Gastroesophageal sphincter (tissue), 4 donors: ENCODE measurements around the gene XRCC1. TPM values are rescaled to one million over a fixed set of nuclear protein-coding genes. Genes with fewer than 3 reads are reported as not detected.

Experiments used
- ATAC-seq: fragments of 150-250 bp; one replicate; pipeline ENCODE4 v1.9.1; 2016; ENCODE audit warnings: mild to moderate bottlenecking, moderate library complexity
- H3K27ac ChIP-seq, 4 donors: fragments of 200-600 bp; sonication (generic) in 3 of 4; 1 replicate in 3 of 4; 2 replicates in 1 of 4; pipeline ENCODE4 v1.5.1; 2016 to 2019
- H3K27me3 ChIP-seq: fragments of 200-600 bp; sonication (generic); one replicate; pipeline ENCODE4 v1.5.1; 2019
- H3K36me3 ChIP-seq, 2 donors: fragments of 200-600 bp; sonication (generic); one replicate each; pipeline ENCODE4 v1.5.1; 2019; ENCODE audit warnings: control low read depth in 1 of 2
- H3K4me1 ChIP-seq, 3 donors: fragments of 200-600 bp; sonication (generic); 1 replicate in 2 of 3; 2 replicates in 1 of 3; pipeline ENCODE4 v1.5.1; 2016 to 2019; ENCODE audit warnings: control low read depth in 2 of 3
- H3K4me3 ChIP-seq, 2 donors: fragments of 200-600 bp; sonication (generic); one replicate each; pipeline ENCODE4 v1.5.1; 2019; ENCODE audit warnings: mild to moderate bottlenecking in 1 of 2, moderate library complexity in 1 of 2
- H3K9me3 ChIP-seq, 3 donors: fragments of 200-600 bp; sonication (generic); one replicate each; pipeline ENCODE4 v1.5.1; 2017 to 2019; ENCODE audit warnings: control low read depth in 2 of 3
- EP300 ChIP-seq: sonication (generic); formaldehyde crosslinking; IDR thresholded peaks from one replicate; pipeline ENCODE4 v1.6.1; 2017; ENCODE audit warnings: antibody characterized with exemption, mild to moderate bottlenecking
- POLR2A ChIP-seq, 2 donors: fragments of 450-650 bp; IDR thresholded peaks; one replicate each; pipeline ENCODE4 v1.6.1; 2017; ENCODE audit warnings: antibody characterized with exemption in 2 of 2, mild to moderate bottlenecking in 2 of 2, moderate library complexity in 1 of 2
- POLR2AphosphoS5 ChIP-seq: sonication (generic); formaldehyde crosslinking; IDR thresholded peaks from one replicate; pipeline ENCODE4 v1.6.1; 2017; ENCODE audit warnings: antibody characterized with exemption
- WGBS, 2 donors: methylation state at CpG; one replicate each; pipeline ENCODE4 v1.1.5; 2018; ENCODE audit warnings: low coverage in 1 of 2; 5-methylcytosine and 5-hydroxymethylcytosine counted together
- total RNA-seq, 4 donors: library from RNA; depleted of rRNA; stranded (reverse); fragments of >200 nt; gene quantifications; one replicate each; pipeline ENCODE4 v1.1.0, GENCODE V29; 2016
- TF ChIP-seq, protein P1 (sequence below), 4 experiments: fragments of 200-600 bp in 2 of 4; fragments of 450-650 bp in 2 of 4; sonication (generic) in 1 of 4; IDR thresholded peaks; one replicate each; pipeline ENCODE4 v1.5.1; 2017 to 2019; ENCODE audit warnings: antibody characterized with exemption in 4 of 4, mild to moderate bottlenecking in 2 of 4, moderate library complexity in 2 of 4

The XRCC1 gene, protein sequence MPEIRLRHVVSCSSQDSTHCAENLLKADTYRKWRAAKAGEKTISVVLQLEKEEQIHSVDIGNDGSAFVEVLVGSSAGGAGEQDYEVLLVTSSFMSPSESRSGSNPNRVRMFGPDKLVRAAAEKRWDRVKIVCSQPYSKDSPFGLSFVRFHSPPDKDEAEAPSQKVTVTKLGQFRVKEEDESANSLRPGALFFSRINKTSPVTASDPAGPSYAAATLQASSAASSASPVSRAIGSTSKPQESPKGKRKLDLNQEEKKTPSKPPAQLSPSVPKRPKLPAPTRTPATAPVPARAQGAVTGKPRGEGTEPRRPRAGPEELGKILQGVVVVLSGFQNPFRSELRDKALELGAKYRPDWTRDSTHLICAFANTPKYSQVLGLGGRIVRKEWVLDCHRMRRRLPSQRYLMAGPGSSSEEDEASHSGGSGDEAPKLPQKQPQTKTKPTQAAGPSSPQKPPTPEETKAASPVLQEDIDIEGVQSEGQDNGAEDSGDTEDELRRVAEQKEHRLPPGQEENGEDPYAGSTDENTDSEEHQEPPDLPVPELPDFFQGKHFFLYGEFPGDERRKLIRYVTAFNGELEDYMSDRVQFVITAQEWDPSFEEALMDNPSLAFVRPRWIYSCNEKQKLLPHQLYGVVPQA
- 10 to 100 TPM; 17.9 to 31.0 (median 22.6) TPM for total RNA-seq

DNA sequence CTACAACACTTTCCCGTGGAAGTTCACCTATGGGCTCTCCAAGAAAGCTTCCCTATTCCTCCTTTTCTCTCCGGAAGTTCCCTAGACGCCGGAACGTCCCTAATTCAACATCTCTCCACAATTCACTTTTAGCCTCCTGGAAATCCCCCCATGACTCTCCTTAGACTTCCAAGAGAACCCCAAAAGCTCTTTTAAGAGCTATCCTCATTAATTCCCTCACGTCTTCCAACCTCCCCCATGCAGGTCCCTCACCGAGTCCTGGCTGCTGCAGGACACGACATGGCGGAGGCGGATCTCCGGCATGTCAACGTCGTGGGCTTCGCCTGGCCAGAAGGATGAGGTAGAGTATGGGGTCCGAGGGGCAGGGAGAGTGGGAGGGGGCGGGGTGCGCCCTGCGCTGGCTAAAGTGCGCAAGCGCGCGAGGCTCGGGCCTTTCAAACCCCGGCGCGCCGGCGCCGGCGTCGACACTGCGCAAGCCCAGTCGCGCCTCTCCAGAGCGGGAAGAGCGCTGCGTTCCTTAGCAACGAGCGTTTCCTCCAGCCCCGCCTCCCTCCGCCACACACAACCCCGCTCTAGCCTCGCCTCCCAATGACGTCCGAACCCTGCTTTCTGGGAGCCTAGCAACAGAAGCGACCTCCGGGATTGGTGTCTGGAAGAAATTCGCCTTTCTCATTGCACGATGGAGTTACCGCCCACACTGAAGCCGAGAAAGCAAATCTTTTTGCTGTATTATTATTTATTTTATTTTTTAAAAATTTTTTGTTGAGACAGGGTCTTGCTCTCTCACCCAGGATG lies at the start of gene XRCC1, which contains the start of gene PINLYP:
XRCC1 (minus strand) TSS at position 372 of the 795 bp plus-strand sequence; CDS start at position 303, 69 bp downstream.
PINLYP (plus strand) TSS at position 646 of the 795 bp plus-strand sequence. CDS start 1,391 bp downstream, outside the sequence.
- Histone ChIP-seq H3K4me1 (peaks cover 0 to 45% (median 4%) of the 10 kb centered on the region in 3 donors), H3K9me3 (no peaks in the 10 kb centered on the region), H3K27ac (peak within 1 kb of the TSS; percentile 86 to 95 (median 88)), H3K4me3 (peak within 1 kb of the TSS; percentile 83 to 99), H3K27me3 (no peaks in the 10 kb centered on the region), H3K36me3 (peaks cover 0 to 31% of the 10 kb centered on the region in 2 donors)
- WGBS, 2 donors, result 0% methylated on average over 10 to 13 of the region's 51 CpGs
- no peak for TF ChIP-seq EP300
- TF ChIP-seq, protein P1, sequence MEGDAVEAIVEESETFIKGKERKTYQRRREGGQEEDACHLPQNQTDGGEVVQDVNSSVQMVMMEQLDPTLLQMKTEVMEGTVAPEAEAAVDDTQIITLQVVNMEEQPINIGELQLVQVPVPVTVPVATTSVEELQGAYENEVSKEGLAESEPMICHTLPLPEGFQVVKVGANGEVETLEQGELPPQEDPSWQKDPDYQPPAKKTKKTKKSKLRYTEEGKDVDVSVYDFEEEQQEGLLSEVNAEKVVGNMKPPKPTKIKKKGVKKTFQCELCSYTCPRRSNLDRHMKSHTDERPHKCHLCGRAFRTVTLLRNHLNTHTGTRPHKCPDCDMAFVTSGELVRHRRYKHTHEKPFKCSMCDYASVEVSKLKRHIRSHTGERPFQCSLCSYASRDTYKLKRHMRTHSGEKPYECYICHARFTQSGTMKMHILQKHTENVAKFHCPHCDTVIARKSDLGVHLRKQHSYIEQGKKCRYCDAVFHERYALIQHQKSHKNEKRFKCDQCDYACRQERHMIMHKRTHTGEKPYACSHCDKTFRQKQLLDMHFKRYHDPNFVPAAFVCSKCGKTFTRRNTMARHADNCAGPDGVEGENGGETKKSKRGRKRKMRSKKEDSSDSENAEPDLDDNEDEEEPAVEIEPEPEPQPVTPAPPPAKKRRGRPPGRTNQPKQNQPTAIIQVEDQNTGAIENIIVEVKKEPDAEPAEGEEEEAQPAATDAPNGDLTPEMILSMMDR (IDR thresholded peaks at IDR 0.05), result peak in 1 of 4 experiments; percentile 9
- peak; percentile 47 for TF ChIP-seq POLR2AphosphoS5
- TF ChIP-seq POLR2A (IDR thresholded peaks at IDR 0.05), result peak in 1 of 2 donors; percentile 52
- ATAC-seq, result peak; percentile 99

DNA sequence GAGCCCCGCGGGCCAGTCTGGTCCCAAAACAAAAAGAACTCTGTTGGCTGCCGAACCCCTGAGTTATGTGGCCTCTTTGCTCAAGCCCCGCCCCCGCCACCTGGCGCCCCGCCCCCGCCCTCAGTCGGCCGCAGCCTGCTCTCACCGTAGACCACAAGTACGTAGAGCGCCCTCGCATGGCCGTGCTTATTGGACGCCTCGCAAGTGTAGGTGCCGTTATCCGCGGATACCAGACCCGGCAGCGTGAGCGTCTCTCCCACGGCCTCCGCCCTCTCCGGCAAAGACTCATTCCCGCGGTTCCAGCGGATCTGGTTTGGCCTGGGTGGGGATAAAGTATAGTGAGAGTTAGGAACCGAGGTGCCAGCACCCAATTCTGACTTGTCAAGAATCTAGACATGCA lies 49.6 kb upstream of the XRCC1 start:
- no peak for ATAC-seq
- Histone ChIP-seq H3K36me3 (peaks cover 0 to 9% of the 10 kb centered on the region in 2 donors), H3K4me3 (no peak overlapping the region), H3K9me3 (no peaks in the 10 kb centered on the region), H3K4me1 (peaks cover 0 to 11% (median 4%) of the 10 kb centered on the region in 3 donors), H3K27ac (no peak overlapping the region), H3K27me3 (no peaks in the 10 kb centered on the region)
- TF ChIP-seq POLR2A (IDR thresholded peaks at IDR 0.05) (no peak), EP300 (no peak), POLR2AphosphoS5 (no peak)
- TF ChIP-seq, protein P1 (IDR thresholded peaks at IDR 0.05), result no peak
- WGBS, 2 donors, result 51% methylated on average over 3 of the region's 30 CpGs; no CpG with 5 or more reads in 1 of the 2 donors

DNA sequence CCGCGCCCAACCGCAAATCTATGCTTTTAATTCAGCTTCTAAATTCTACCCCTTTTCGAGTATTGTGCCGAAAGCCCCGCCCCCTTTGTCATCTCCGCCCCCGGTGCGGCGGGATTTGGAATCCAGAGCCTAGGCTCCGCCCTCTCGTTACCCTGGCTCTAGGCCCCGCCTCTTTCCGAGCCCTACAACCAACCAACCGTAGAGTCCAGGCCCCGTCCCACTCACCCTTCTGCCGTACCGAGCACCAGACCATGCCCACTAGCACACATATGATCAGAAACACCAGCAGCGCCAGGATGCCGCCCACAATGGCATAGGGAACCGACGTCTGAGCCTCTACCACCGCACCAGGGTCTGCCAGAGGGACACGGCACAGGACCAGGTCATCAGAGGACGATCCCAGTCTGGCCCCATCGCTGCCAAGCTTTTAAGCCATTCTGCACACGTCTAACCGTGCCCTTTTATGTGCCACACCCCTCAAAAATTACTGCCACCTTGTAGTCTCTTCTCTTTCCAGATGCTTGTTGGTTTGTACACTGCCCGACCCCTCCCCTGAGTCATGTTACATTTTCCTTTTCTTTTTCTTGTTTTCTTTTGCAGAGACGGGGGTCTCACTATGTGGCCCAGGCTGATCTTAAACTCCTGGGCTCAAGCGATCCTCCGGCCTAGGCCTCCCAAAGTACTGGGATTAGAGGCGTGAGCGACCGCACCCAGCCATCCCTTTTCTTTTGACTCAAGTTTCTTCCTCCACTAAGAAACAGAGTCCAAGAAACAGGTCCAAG lies 48.8 kb upstream of the XRCC1 start:
- no peak overlapping the region for H3K27ac ChIP-seq
- peaks cover 0 to 9% of the 10 kb centered on the region in 2 donors for H3K36me3 ChIP-seq
- WGBS, 2 donors, result 67 to 86% methylated on average over 3 to 17 of the region's 35 CpGs
- peaks cover 0 to 13% (median 5%) of the 10 kb centered on the region in 3 donors for H3K4me1 ChIP-seq
- no peak for ATAC-seq
- no peak overlapping the region for H3K4me3 ChIP-seq
- no peaks in the 10 kb centered on the region for H3K9me3 ChIP-seq
- TF ChIP-seq POLR2A (IDR thresholded peaks at IDR 0.05), result no peak
- no peak for TF ChIP-seq EP300
- no peak for TF ChIP-seq POLR2AphosphoS5
- H3K27me3 ChIP-seq, result no peaks in the 10 kb centered on the region

DNA sequence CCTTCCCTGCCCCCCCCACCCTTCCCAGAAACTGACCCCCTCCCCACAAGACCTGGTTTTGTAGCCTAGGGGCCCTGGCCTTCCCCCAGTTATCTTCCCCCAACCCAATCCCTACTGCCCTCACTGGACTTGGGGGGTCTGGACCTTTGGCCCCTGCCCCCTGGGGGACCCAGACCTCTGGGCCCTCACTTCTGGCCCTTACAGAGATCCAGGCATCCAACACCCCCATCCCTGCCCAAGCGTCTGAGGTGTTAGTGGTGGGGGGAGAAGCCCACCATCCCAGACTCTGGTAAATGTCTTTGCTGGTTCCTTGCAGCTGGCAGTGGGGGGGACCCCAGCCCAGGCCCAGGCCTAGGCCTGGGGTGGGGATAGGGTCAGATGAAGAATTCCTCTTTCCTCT lies 47.6 kb upstream of the XRCC1 start:
- Histone ChIP-seq H3K4me1 (peaks cover 0 to 22% (median 5%) of the 10 kb centered on the region in 3 donors), H3K27me3 (no peaks in the 10 kb centered on the region), H3K9me3 (no peaks in the 10 kb centered on the region), H3K4me3 (no peak overlapping the region), H3K36me3 (peaks cover 0 to 9% of the 10 kb centered on the region in 2 donors), H3K27ac (no peak overlapping the region)
- no peak for ATAC-seq
- WGBS, 2 donors, result 100% methylated on average over 1 of the region's 1 CpG; no CpG with 5 or more reads in 1 of the 2 donors
- TF ChIP-seq EP300 (no peak), POLR2A (IDR thresholded peaks at IDR 0.05) (no peak)

DNA sequence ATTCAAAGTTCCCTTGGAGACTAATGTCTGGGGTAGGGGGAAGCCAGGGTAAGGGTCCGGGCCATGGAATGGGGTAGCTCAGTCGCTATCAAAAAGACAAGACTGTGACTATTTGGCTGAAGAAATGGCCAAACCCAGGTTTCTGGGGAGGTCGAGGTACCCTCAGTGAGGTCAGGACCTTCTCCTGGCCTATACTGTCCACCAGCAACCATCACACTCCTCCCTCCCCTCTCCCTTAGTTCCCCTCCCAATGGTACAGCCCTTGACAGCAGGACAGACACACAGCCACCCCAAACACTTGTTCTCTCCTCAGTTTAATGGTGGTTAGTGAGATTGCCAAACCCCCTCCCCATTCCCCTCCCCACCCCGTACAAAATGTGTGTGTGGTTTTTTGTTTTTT lies 46.7 kb upstream of the XRCC1 start:
- WGBS, 2 donors, result 65 to 73% methylated on average over 3 to 4 of the region's 4 CpGs
- H3K4me3 ChIP-seq, result no peak overlapping the region

More for the DNA sequence above, 46.7 kb upstream of the XRCC1 start:
- H3K36me3 ChIP-seq, result peaks cover 0 to 9% of the 10 kb centered on the region in 2 donors
- ATAC-seq, result no peak
- peaks cover 0 to 31% (median 5%) of the 10 kb centered on the region in 3 donors for H3K4me1 ChIP-seq
- H3K27me3 ChIP-seq, result no peaks in the 10 kb centered on the region
- no peaks in the 10 kb centered on the region for H3K9me3 ChIP-seq
- H3K27ac ChIP-seq, result no peak overlapping the region
- TF ChIP-seq, protein P1 (IDR thresholded peaks at IDR 0.05), result no peak
- TF ChIP-seq POLR2AphosphoS5, result no peak
- TF ChIP-seq EP300, result no peak
- no peak for TF ChIP-seq POLR2A (IDR thresholded peaks at IDR 0.05)
